Neural progenitor cell (in vitro differentiated cells): ENCODE measurements around the gene SLC35E3. TPM values are rescaled to one million over a fixed set of nuclear protein-coding genes. Genes with fewer than 3 reads are reported as not detected.

Experiments
- DNase-seq: peaks from one replicate; pipeline ENCODE4 v3.0.0-alpha.2; 2016; ENCODE audit warnings: low spot score
- H2AFZ ChIP-seq: fragments of 200-600 bp; sonication (generic); replicated peaks from 2 replicates; pipeline ENCODE4 v1.6.1; 2016; ENCODE audit warnings: antibody characterized with exemption
- H3F3A ChIP-seq: fragments of 200-600 bp; sonication (generic); 2 replicates; pipeline ENCODE4 v1.6.1; 2016; ENCODE audit warnings: antibody characterized with exemption, low read depth
- H3K27ac ChIP-seq: fragments of 200-600 bp; sonication (generic); 2 replicates; pipeline ENCODE4 v1.5.1; 2016; ENCODE audit warnings: mild to moderate bottlenecking
- H3K27me3 ChIP-seq: fragments of 200-600 bp; sonication (generic); 2 replicates; pipeline ENCODE4 v1.6.1; 2016; ENCODE audit warnings: mild to moderate bottlenecking, moderate library complexity
- H3K36me3 ChIP-seq: fragments of 200-600 bp; sonication (generic); 2 replicates; pipeline ENCODE4 v1.5.1; 2016
- H3K4me1 ChIP-seq: fragments of 200-600 bp; sonication (generic); 2 replicates; pipeline ENCODE4 v1.6.1; 2016; ENCODE audit warnings: mixed run types
- H3K4me2 ChIP-seq: fragments of 200-600 bp; sonication (generic); 2 replicates; pipeline ENCODE4 v1.6.1; 2016
- H3K4me3 ChIP-seq: fragments of 200-600 bp; sonication (generic); 2 replicates; pipeline ENCODE4 v1.5.1; 2016
- H3K79me2 ChIP-seq: fragments of 200-600 bp; sonication (generic); 2 replicates; pipeline ENCODE4 v1.6.1; 2016; ENCODE audit warnings: low read depth
- H3K9ac ChIP-seq: fragments of 200-600 bp; sonication (generic); 2 replicates; pipeline ENCODE4 v1.6.1; 2016
- H3K9me3 ChIP-seq: fragments of 200-600 bp; sonication (generic); 2 replicates; pipeline ENCODE4 v1.5.1; 2016; ENCODE audit warnings: low read depth
- H4K20me1 ChIP-seq: fragments of 200-600 bp; sonication (generic); 2 replicates; pipeline ENCODE4 v1.6.1; 2016; ENCODE audit warnings: low read depth
- H3K27ac Mint-ChIP-seq: 3 replicates; pipeline ENCODE4 v1.8.0; 2021; ENCODE audit warnings: mixed read lengths
- H3K27me3 Mint-ChIP-seq: 2 replicates; pipeline ENCODE4 v1.8.0; 2022; ENCODE audit warnings: low read depth, mild to moderate bottlenecking, inconsistent platforms, moderate library complexity, mixed read lengths; ENCODE audit not compliant: insufficient read depth
- H3K36me3 Mint-ChIP-seq: 3 replicates; pipeline ENCODE4 v1.8.0; 2021; ENCODE audit warnings: mixed read lengths
- H3K4me1 Mint-ChIP-seq: 3 replicates; pipeline ENCODE4 v1.8.0; 2021; ENCODE audit warnings: mixed read lengths
- H3K4me3 Mint-ChIP-seq: 3 replicates; pipeline ENCODE4 v1.8.0; 2021; ENCODE audit warnings: mild to moderate bottlenecking, moderate library complexity, mixed read lengths
- H3K9me3 Mint-ChIP-seq: 3 replicates; pipeline ENCODE4 v1.8.0; 2020; ENCODE audit warnings: mixed read lengths
- EZH2 ChIP-seq: fragments of 200-600 bp; sonication (generic); IDR thresholded peaks from 2 replicates; pipeline ENCODE4 v1.6.1; 2017; ENCODE audit warnings: antibody characterized with exemption, mild to moderate bottlenecking, moderate library complexity
- EZH2phosphoT487 ChIP-seq: fragments of 200-600 bp; sonication (generic); IDR thresholded peaks from 2 replicates; pipeline ENCODE4 v1.6.1; 2017; ENCODE audit warnings: antibody characterized with exemption
- total RNA-seq: library from RNA; depleted of rRNA; stranded (reverse); fragments of >200 nt; gene quantifications from 2 replicates; pipeline ENCODE4 v1.2.3, GENCODE V29; 2015; ENCODE audit warnings: low replicate concordance
- TF ChIP-seq, protein P1 (sequence below): fragments of 200-600 bp; sonication (generic); IDR thresholded peaks from 2 replicates; pipeline ENCODE4 v1.5.1; 2017; ENCODE audit warnings: antibody characterized with exemption, mild to moderate bottlenecking

Gene SLC35E3
- total RNA-seq, 1 donor from 2014 or later, result 1.5 TPM

DNA sequence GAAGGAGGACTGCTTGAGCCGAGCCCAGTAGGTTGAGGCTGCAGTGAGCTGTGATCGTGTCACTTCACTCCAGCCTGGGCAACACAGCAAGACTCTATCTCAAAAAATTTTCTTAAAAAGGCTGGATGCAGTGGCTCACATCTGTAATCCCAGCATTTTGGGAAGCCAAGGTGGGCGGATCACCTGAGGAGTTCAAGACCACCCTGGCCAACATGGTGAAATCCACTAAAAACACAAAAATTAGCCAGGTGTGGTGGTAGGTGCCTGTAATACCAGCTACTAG, 44.9 kb downstream of the SLC35E3 start:
- TF ChIP-seq, protein P1, sequence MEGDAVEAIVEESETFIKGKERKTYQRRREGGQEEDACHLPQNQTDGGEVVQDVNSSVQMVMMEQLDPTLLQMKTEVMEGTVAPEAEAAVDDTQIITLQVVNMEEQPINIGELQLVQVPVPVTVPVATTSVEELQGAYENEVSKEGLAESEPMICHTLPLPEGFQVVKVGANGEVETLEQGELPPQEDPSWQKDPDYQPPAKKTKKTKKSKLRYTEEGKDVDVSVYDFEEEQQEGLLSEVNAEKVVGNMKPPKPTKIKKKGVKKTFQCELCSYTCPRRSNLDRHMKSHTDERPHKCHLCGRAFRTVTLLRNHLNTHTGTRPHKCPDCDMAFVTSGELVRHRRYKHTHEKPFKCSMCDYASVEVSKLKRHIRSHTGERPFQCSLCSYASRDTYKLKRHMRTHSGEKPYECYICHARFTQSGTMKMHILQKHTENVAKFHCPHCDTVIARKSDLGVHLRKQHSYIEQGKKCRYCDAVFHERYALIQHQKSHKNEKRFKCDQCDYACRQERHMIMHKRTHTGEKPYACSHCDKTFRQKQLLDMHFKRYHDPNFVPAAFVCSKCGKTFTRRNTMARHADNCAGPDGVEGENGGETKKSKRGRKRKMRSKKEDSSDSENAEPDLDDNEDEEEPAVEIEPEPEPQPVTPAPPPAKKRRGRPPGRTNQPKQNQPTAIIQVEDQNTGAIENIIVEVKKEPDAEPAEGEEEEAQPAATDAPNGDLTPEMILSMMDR, result no peak
- TF ChIP-seq EZH2phosphoT487 (no peak), EZH2 (no peak)
- Histone ChIP-seq H3K27ac (no peak overlapping the region), H2AFZ (no peak overlapping the region), H3F3A (peaks cover 4% of the 10 kb centered on the region), H3K27me3 (no peaks in the 10 kb centered on the region), H3K4me3 (no peak overlapping the region), H3K9ac (no peak overlapping the region), H4K20me1 (no peaks in the 10 kb centered on the region), H3K4me2 (no peak overlapping the region), H3K4me1 (peaks cover 6% of the 10 kb centered on the region), H3K9me3 (no peaks in the 10 kb centered on the region), H3K36me3 (no peaks in the 10 kb centered on the region), H3K79me2 (no peaks in the 10 kb centered on the region)
- no peak for DNase-seq
- no peaks in the 10 kb centered on the region for H3K36me3 Mint-ChIP-seq
- H3K4me1 Mint-ChIP-seq, result no peaks in the 10 kb centered on the region
- H3K27me3 Mint-ChIP-seq, result peaks cover 2% of the 10 kb centered on the region
- H3K27ac Mint-ChIP-seq, result no peak overlapping the region
- H3K9me3 Mint-ChIP-seq, result no peaks in the 10 kb centered on the region
- no peak overlapping the region for H3K4me3 Mint-ChIP-seq

DNA sequence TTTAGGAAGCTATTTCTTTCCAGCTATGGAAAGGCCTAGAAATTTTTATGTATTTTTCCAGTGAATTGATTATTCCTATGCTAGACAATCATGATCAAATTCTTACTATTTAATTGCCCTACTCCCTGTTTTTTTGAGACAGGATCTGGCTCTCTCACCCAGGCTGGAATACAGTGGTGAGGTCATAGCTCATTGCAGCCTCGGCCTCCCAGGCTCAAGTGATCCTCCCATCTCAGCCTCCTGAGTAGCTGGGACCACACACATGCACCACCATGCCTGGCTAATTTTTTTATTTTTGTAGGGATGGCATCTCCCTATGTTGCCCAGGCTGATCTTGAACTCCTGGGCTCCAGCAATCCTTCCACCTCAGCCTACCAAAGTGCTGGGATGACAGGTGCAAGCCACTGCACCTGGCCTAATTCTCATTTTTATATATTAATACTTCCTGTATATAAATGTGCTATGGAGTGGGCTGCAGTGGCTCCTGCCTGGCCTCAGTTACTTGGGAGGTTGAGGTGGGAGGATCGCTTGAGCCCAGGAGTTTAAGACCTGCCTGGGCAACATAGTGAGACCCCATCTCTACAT, 46.0 kb downstream of the SLC35E3 start:
- H4K20me1 ChIP-seq, result no peaks in the 10 kb centered on the region
- Mint-ChIP-seq H3K4me3 (no peak overlapping the region), H3K36me3 (no peaks in the 10 kb centered on the region), H3K27me3 (peaks cover 2% of the 10 kb centered on the region), H3K9me3 (no peaks in the 10 kb centered on the region), H3K4me1 (no peaks in the 10 kb centered on the region), H3K27ac (no peak overlapping the region)
- no peak overlapping the region for H3K9ac ChIP-seq
- no peaks in the 10 kb centered on the region for H3K9me3 ChIP-seq
- H3K27me3 ChIP-seq, result no peaks in the 10 kb centered on the region
- no peak overlapping the region for H3K27ac ChIP-seq
- H3K36me3 ChIP-seq, result no peaks in the 10 kb centered on the region
- peaks cover 3% of the 10 kb centered on the region for H3F3A ChIP-seq
- peaks cover 5% of the 10 kb centered on the region for H3K4me1 ChIP-seq
- no peak for TF ChIP-seq EZH2phosphoT487
- TF ChIP-seq EZH2, result no peak
- TF ChIP-seq, protein P1, result no peak
- no peak for DNase-seq
- H3K4me3 ChIP-seq, result no peak overlapping the region
- no peak overlapping the region for H2AFZ ChIP-seq
- H3K79me2 ChIP-seq, result no peaks in the 10 kb centered on the region
- no peak overlapping the region for H3K4me2 ChIP-seq

DNA sequence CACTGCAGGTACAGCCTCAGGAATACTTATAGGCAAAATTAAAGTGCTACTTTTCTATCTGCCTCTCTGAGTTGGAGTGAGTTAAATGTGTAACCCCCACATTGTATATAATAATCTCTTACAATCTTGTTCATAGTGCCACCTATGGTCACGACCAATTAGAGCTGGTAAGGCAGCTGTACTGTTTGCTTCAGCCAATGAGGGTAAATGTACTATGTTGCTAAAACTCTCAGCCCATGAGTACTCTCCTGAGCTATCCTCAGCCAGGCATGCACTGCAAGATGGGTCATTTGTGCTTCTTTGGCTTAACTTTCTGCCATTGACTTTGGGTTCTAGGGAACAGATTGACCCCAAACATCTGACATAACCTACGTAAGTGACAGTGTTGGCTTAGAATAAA, 47.0 kb downstream of the SLC35E3 start:
- no peak overlapping the region for H3K27ac Mint-ChIP-seq
- H3K27me3 ChIP-seq, result no peaks in the 10 kb centered on the region
- H3K36me3 ChIP-seq, result no peaks in the 10 kb centered on the region
- no peaks in the 10 kb centered on the region for H3K4me1 ChIP-seq
- H3F3A ChIP-seq, result no peaks in the 10 kb centered on the region
- H4K20me1 ChIP-seq, result no peaks in the 10 kb centered on the region
- H3K9ac ChIP-seq, result no peak overlapping the region
- H3K4me2 ChIP-seq, result no peak overlapping the region
- DNase-seq, result peak; percentile 14
- peak overlapping the region; percentile 26 for H2AFZ ChIP-seq
- H3K36me3 Mint-ChIP-seq, result no peaks in the 10 kb centered on the region
- no peak for TF ChIP-seq EZH2
- TF ChIP-seq, protein P1, result no peak
- TF ChIP-seq EZH2phosphoT487, result no peak
- H3K9me3 ChIP-seq, result no peaks in the 10 kb centered on the region
- H3K9me3 Mint-ChIP-seq, result no peaks in the 10 kb centered on the region
- H3K4me3 Mint-ChIP-seq, result no peak overlapping the region
- no peaks in the 10 kb centered on the region for H3K4me1 Mint-ChIP-seq
- H3K79me2 ChIP-seq, result no peaks in the 10 kb centered on the region
- H3K27me3 Mint-ChIP-seq, result peaks cover 2% of the 10 kb centered on the region
- no peak overlapping the region for H3K4me3 ChIP-seq
- H3K27ac ChIP-seq, result no peak overlapping the region
